ENCODE measurements around the gene PCMTD2. TPM values are rescaled to one million over a fixed set of nuclear protein-coding genes. Genes with fewer than 3 reads are reported as not detected.
"Not testable (repeated sequence)": the region's sequence is repeated elsewhere in the genome, so short reads cannot be mapped to it uniquely, and the experiment has no call there.

PCMTD2 gene
- total and polyA plus RNA-seq, 2 of the 8 experiments (the other 6 are each of a cell fraction or from before 2014, with no cell fraction given) = 21.4 to 55.1 TPM

DNA sequence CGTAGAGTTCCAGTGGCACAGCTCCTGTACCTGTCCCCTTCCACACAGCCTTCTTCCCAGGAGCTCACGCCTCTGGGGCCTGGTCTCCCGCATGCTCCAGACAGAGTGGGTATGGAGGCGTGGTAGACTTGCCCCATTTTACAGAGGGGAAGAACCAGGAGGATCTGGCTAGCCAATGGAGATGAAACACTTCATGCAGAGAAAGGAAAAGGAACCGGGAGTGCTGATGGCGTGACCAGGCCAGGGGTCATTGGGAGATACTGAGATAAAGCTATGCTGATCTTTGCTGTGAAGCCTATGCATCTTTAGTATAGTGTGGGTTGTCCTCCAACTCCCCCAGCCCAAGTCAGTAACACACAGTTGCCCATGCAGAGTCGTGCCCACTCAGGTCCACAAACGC is 62.5 kb downstream of the PCMTD2 start:
- H2BK5ac ChIP-seq (ENCODE audit: low read depth, low read length); H3K79me2 ChIP-seq (ENCODE audit: control insufficient read depth in 1 of 2, insufficient read depth in 2 of 2, low read length in 2 of 2); H3K23me2 ChIP-seq (ENCODE audit: low read depth, low read length); H3K4ac ChIP-seq (replicated peaks; ENCODE audit: insufficient read length, low read depth, low read length); H2BK15ac ChIP-seq (ENCODE audit: low read length); H3K4me1 ChIP-seq (replicated peaks in 1 of 4; ENCODE audit: control insufficient read depth in 3 of 4, insufficient read depth in 4 of 4, low read length in 3 of 4); H3K4me2 ChIP-seq (ENCODE audit: insufficient read depth in 1 of 2, low read depth in 2 of 2, low read length in 2 of 2); H3K27me3 ChIP-seq (replicated peaks in 1 of 4; ENCODE audit: control insufficient read depth in 3 of 4, extremely low read depth in 1 of 4, insufficient read depth in 3 of 4, low read length in 3 of 4); H4K20me1 ChIP-seq (replicated peaks in 1 of 2; ENCODE audit: control insufficient read depth in 1 of 2, insufficient read depth in 2 of 2, low read length in 2 of 2); DNase-seq (ENCODE audit: low read depth in 1 of 2, low spot score in 2 of 2); H3K23ac ChIP-seq (ENCODE audit: insufficient read length); FAIRE-seq; H4K5ac ChIP-seq (ENCODE audit: insufficient read length, low read depth, low read length); H3K9ac ChIP-seq (replicated peaks in 1 of 4; ENCODE audit: extremely low read depth in 1 of 4, low read depth in 3 of 4, low read length in 3 of 4); H3K27ac ChIP-seq (ENCODE audit: low read depth, low read length); H3K14ac ChIP-seq (ENCODE audit: insufficient read length); H4K91ac ChIP-seq (replicated peaks; ENCODE audit: insufficient read length, low read length); H4K8ac ChIP-seq (ENCODE audit: extremely low read depth, insufficient read depth, low read length); H2BK12ac ChIP-seq (ENCODE audit: low read depth, low read length); H2BK20ac ChIP-seq (ENCODE audit: low read length); H2BK120ac ChIP-seq (replicated peaks; ENCODE audit: low read depth, low read length); H3K56ac ChIP-seq (replicated peaks; ENCODE audit: insufficient read length, low read depth, low read length); POLR2A ChIA-PET (ENCODE audit: partially characterized antibody); H3K36me3 ChIP-seq (ENCODE audit: control insufficient read depth in 2 of 4, insufficient read depth in 4 of 4, low read length in 3 of 4); H2AK5ac ChIP-seq (ENCODE audit: low read depth, low read length); H3K4me3 ChIP-seq (ENCODE audit: extremely low read depth in 1 of 4, insufficient read depth in 2 of 4, low read depth in 3 of 4, low read length in 4 of 4); H3K18ac ChIP-seq (ENCODE audit: extremely low read depth, low read length); H3K79me1 ChIP-seq (ENCODE audit: low read depth, low read length); H2AFZ ChIP-seq (ENCODE audit: low read length); H3K9me3 ChIP-seq (ENCODE audit: insufficient read depth in 2 of 2, low read depth in 1 of 2, low read length in 1 of 2): not testable (repeated sequence)
- WGBS, 2 experiments (ENCODE audit: extremely low coverage in 1 of 2, insufficient coverage in 1 of 2, insufficient read length in 1 of 2, insufficient replicate concordance in 2 of 2, low coverage in 1 of 2, low lambda C conversion rate in 2 of 2, missing lambda C conversion rate in 1 of 2) = 80% methylated on average over 1 of the region's 8 CpGs; no CpG with 5 or more reads in 1 of the 2 experiments
- CTCF ChIA-PET (ENCODE audit: partially characterized antibody) = interaction anchor here (1.1 to 2.0 kb wide), 2 partner anchors 32 to 95 kb away, joined by 3 to 5 read pairs; no protein-coding TSS in a partner anchor

DNA sequence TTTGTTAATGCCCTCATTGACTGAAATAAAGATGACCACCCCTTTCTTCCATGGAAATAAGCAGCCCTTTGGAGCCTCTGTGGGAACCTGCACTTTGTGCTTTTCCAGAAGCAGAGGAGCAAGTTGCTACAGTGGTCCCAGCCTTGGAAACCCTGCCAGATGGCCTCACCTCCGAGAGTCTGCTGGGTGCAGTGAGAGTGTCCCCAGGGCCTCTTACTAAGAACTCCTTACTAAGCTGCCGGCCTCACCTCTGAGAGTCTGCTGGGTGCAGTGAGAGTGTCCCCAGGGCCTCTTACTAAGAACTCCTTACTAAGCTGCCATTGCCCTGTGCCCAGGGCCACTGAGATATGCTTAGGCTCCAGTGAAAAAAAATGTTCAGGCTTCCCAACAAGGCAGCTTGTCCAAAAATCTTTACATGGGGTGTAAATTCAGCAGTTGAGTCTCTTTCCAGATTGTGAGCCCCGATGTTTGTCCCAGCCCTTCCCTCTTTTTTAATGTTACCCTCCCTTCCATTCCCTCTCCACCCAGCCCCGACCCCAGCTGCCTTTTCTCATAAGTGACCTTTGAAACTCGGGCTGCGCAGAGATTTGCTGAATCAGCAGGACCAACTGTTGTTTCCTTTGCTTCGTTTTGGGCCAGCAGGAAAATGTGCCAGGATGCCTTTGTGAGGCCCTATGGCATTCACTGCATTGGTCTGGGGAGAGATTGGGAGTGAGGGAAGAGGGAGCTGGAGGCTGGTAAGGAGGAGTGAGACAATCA is 66.7 kb downstream of the PCMTD2 start:
- H3K23ac ChIP-seq (ENCODE audit: insufficient read length); H4K8ac ChIP-seq (ENCODE audit: extremely low read depth, insufficient read depth, low read length); H3K18ac ChIP-seq (ENCODE audit: extremely low read depth, low read length); H3K56ac ChIP-seq (replicated peaks; ENCODE audit: insufficient read length, low read depth, low read length); H2BK12ac ChIP-seq (ENCODE audit: low read depth, low read length); H4K20me1 ChIP-seq (replicated peaks in 1 of 2; ENCODE audit: control insufficient read depth in 1 of 2, insufficient read depth in 2 of 2, low read length in 2 of 2); H2BK120ac ChIP-seq (replicated peaks; ENCODE audit: low read depth, low read length); H3K23me2 ChIP-seq (ENCODE audit: low read depth, low read length); H3K27ac ChIP-seq (ENCODE audit: low read depth, low read length); H3K9me3 ChIP-seq (ENCODE audit: insufficient read depth in 2 of 2, low read depth in 1 of 2, low read length in 1 of 2); H3K4me3 ChIP-seq (ENCODE audit: extremely low read depth in 1 of 4, insufficient read depth in 2 of 4, low read depth in 3 of 4, low read length in 4 of 4); H3K79me1 ChIP-seq (ENCODE audit: low read depth, low read length); POLR2A ChIA-PET (ENCODE audit: partially characterized antibody); H3K4me2 ChIP-seq (ENCODE audit: insufficient read depth in 1 of 2, low read depth in 2 of 2, low read length in 2 of 2); H4K5ac ChIP-seq (ENCODE audit: insufficient read length, low read depth, low read length); DNase-seq (ENCODE audit: low read depth in 1 of 2, low spot score in 2 of 2); H2BK5ac ChIP-seq (ENCODE audit: low read depth, low read length); FAIRE-seq; H2AFZ ChIP-seq (ENCODE audit: low read length); H2BK15ac ChIP-seq (ENCODE audit: low read length); H3K79me2 ChIP-seq (ENCODE audit: control insufficient read depth in 1 of 2, insufficient read depth in 2 of 2, low read length in 2 of 2); H2AK5ac ChIP-seq (ENCODE audit: low read depth, low read length); H2BK20ac ChIP-seq (ENCODE audit: low read length); H3K4ac ChIP-seq (replicated peaks; ENCODE audit: insufficient read length, low read depth, low read length); H4K91ac ChIP-seq (replicated peaks; ENCODE audit: insufficient read length, low read length); H3K14ac ChIP-seq (ENCODE audit: insufficient read length); CTCF ChIA-PET (ENCODE audit: partially characterized antibody); H3K36me3 ChIP-seq (ENCODE audit: control insufficient read depth in 2 of 4, insufficient read depth in 4 of 4, low read length in 3 of 4); H3K27me3 ChIP-seq (replicated peaks in 1 of 4; ENCODE audit: control insufficient read depth in 3 of 4, extremely low read depth in 1 of 4, insufficient read depth in 3 of 4, low read length in 3 of 4); H3K4me1 ChIP-seq (replicated peaks in 1 of 4; ENCODE audit: control insufficient read depth in 3 of 4, insufficient read depth in 4 of 4, low read length in 3 of 4); H3K9ac ChIP-seq (replicated peaks in 1 of 4; ENCODE audit: extremely low read depth in 1 of 4, low read depth in 3 of 4, low read length in 3 of 4): not testable (repeated sequence)
- 87% methylated on average over 6 of the region's 7 CpGs; no CpG with 5 or more reads in 1 of the 2 experiments for WGBS, 2 experiments (ENCODE audit: extremely low coverage in 1 of 2, insufficient coverage in 1 of 2, insufficient read length in 1 of 2, insufficient replicate concordance in 2 of 2, low coverage in 1 of 2, low lambda C conversion rate in 2 of 2, missing lambda C conversion rate in 1 of 2)
